Measurements from ENCODE around the gene MT1X.

The MT1X gene

DNA sequence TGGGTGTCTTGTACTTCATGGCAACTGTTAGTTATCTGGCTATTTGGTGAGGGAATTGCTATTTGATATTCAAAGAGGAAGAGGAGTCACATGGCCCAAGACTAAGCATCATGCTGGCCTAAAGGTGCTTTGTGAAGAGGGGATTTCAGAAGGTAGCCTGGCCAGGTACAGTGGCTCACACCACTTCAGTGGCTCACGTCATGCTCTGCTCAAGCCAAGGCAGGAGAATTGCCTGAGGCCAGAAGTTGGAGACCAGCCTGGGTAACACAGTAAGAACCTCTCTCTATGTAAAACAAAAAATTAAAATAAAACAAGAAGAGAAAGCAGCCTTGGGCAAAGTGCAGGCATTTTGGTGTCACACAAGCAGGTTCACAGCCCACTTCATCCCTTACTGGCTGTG lies 37.0 kb upstream of the MT1X start:
- TF ChIP-seq CTCF (IDR thresholded peaks at IDR 0.05; ENCODE audit: borderline replicate concordance, control extremely low read depth, extremely low read depth, insufficient read depth, missing control alignments) = no peak
- in situ Hi-C loops (cut with MboI; ENCODE audit: low sequenced_read_pairs, unreplicated experiment) = no loop called here
- no peak for DNase-seq (ENCODE audit: low spot score)

- DNase-seq (ENCODE audit: low spot score) = no peak
- TF ChIP-seq CTCF (IDR thresholded peaks at IDR 0.05; ENCODE audit: borderline replicate concordance, control extremely low read depth, extremely low read depth, insufficient read depth, missing control alignments) = no peak
- in situ Hi-C loops (cut with MboI; ENCODE audit: low sequenced_read_pairs, unreplicated experiment) = no loop called here
Measured at GRCh38 chr16:56645838-56646237, 36.4 kb upstream of the MT1X start.

DNA sequence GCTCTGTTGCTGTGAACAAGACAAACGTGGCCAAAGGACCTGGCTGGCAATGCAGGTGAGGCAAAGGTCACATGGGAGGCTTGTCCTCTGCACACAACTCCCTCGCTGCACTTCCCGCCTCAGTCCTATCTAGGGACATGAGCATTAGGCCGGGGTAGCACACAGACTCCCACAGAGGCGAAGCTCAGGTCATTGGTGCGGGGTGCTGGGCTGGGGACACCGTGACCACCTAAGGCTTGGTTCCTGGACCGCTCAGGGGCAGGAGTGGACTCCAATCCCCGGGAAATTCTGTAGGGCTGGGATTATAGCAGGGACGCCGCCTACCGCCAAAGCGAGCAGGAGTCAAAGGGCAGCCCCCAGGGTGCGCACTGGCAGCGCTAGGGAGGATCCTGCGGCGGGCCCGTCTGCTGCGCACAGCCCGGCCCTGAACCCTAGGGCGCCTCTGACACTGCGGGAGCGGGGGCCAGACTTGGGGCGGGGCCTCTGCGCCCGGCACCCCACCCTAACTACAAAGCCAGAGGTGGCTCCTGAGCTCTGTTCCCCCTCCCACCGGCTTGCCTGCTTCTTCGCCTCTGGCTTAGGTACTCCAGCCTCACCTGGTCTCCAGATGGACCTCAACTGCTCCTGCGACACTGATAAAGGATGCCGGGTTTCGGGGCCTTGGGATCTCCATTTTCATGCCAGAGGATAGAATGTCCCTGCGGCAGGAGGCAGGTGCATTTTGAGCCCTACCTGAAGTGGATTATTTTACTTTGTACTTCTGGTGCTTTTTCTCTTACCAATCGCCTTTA lies 34.4 kb upstream of the MT1X start:
- no peak for DNase-seq (ENCODE audit: low spot score)
- in situ Hi-C loops (cut with MboI; ENCODE audit: low sequenced_read_pairs, unreplicated experiment) = no loop called here
- no peak for TF ChIP-seq CTCF (IDR thresholded peaks at IDR 0.05; ENCODE audit: borderline replicate concordance, control extremely low read depth, extremely low read depth, insufficient read depth, missing control alignments)

GRCh38 chr16:56649271-56649670 lies 33.0 kb upstream of the MT1X start:
- no peak for DNase-seq (ENCODE audit: low spot score)
- no peak for TF ChIP-seq CTCF (IDR thresholded peaks at IDR 0.05; ENCODE audit: borderline replicate concordance, control extremely low read depth, extremely low read depth, insufficient read depth, missing control alignments)
- in situ Hi-C loops (cut with MboI; ENCODE audit: low sequenced_read_pairs, unreplicated experiment) = no loop called here

- in situ Hi-C loops (cut with MboI; ENCODE audit: low sequenced_read_pairs, unreplicated experiment) = no loop called here
- TF ChIP-seq CTCF (IDR thresholded peaks at IDR 0.05; ENCODE audit: borderline replicate concordance, control extremely low read depth, extremely low read depth, insufficient read depth, missing control alignments) = no peak
- no peak for DNase-seq (ENCODE audit: low spot score)
Measured at GRCh38 chr16:56649820-56650219, 32.5 kb upstream of the MT1X start.

GRCh38 chr16:56651586-56651985 lies 30.7 kb upstream of the MT1X start, which contains the start of gene MT1B:
Gene MT1B (plus strand): TSS chr16:56651886. CDS start chr16:56651954, 68 bp downstream.
- TF ChIP-seq CTCF (IDR thresholded peaks at IDR 0.05; ENCODE audit: borderline replicate concordance, control extremely low read depth, extremely low read depth, insufficient read depth, missing control alignments) = no peak
- in situ Hi-C loops (cut with MboI; ENCODE audit: low sequenced_read_pairs, unreplicated experiment) = no loop called here
- no peak for DNase-seq (ENCODE audit: low spot score)
